Ramos (cell line): Measurements from ENCODE around the gene PPM1F.

Experiments
- in situ Hi-C: fragments of 300-500 bp; cut with MboI; formaldehyde crosslinking; loops from one replicate; pipeline ENCODE4 v1.14.3; 2022; ENCODE audit warnings: low sequenced_read_pairs; ENCODE audit not compliant: unreplicated experiment

Gene PPM1F

GRCh38 chr22:21978564-21979386, 26.1 kb upstream of the PPM1F start:
- in situ Hi-C loops: no loop called here

GRCh38 chr22:21977814-21978213, 25.2 kb upstream of the PPM1F start:
- in situ Hi-C loops: no loop called here

GRCh38 chr22:21975854-21976345, 23.3 kb upstream of the PPM1F start:
- in situ Hi-C loops: no loop called here

- in situ Hi-C loops: no loop called here
Measured at GRCh38 chr22:21975273-21975672, 22.6 kb upstream of the PPM1F start.

GRCh38 chr22:21974058-21974649, 21.5 kb upstream of the PPM1F start:
- in situ Hi-C loops: no loop called here

- in situ Hi-C loops: no loop called here
Measured at GRCh38 chr22:21972806-21973205, 20.2 kb upstream of the PPM1F start.

GRCh38 chr22:21972293-21972779, 19.7 kb upstream of the PPM1F start:
- in situ Hi-C loops: no loop called here

- in situ Hi-C loops: no loop called here
Measured at GRCh38 chr22:21971858-21972275, 19.2 kb upstream of the PPM1F start.

GRCh38 chr22:21970800-21971617, 18.4 kb upstream of the PPM1F start:
- in situ Hi-C loops: no loop called here

GRCh38 chr22:21970037-21970799, 17.6 kb upstream of the PPM1F start:
- in situ Hi-C loops: no loop called here

GRCh38 chr22:21968452-21969129, 15.9 kb upstream of the PPM1F start:
- in situ Hi-C loops: no loop called here

GRCh38 chr22:21967693-21968271, 15.1 kb upstream of the PPM1F start:
- in situ Hi-C loops: no loop called here

GRCh38 chr22:21966643-21967516, 14.2 kb upstream of the PPM1F start:
- in situ Hi-C loops: no loop called here

GRCh38 chr22:21965762-21966288, 13.2 kb upstream of the PPM1F start:
- in situ Hi-C loops: no loop called here

- in situ Hi-C loops: no loop called here
Measured at GRCh38 chr22:21964918-21965484, 12.4 kb upstream of the PPM1F start.

- in situ Hi-C loops: no loop called here
Measured at GRCh38 chr22:21964234-21964633, 11.6 kb upstream of the PPM1F start.

- in situ Hi-C loops: no loop called here
Measured at GRCh38 chr22:21963790-21964211, 11.2 kb upstream of the PPM1F start.

- in situ Hi-C loops: no loop called here
Measured at GRCh38 chr22:21963286-21963685, 10.6 kb upstream of the PPM1F start.
